ENCODE results near the gene CRYGS.
"Not testable (repeated sequence)": the region's sequence is repeated elsewhere in the genome, so short reads cannot be mapped to it uniquely, and the experiment has no call there.

The CRYGS gene

GRCh38 chr3:186587183-186587582 lies 43.0 kb upstream of the CRYGS start:
- DNase-seq (ENCODE audit: extremely low read depth, low read depth): no peak
- TF ChIP-seq, protein P1, sequence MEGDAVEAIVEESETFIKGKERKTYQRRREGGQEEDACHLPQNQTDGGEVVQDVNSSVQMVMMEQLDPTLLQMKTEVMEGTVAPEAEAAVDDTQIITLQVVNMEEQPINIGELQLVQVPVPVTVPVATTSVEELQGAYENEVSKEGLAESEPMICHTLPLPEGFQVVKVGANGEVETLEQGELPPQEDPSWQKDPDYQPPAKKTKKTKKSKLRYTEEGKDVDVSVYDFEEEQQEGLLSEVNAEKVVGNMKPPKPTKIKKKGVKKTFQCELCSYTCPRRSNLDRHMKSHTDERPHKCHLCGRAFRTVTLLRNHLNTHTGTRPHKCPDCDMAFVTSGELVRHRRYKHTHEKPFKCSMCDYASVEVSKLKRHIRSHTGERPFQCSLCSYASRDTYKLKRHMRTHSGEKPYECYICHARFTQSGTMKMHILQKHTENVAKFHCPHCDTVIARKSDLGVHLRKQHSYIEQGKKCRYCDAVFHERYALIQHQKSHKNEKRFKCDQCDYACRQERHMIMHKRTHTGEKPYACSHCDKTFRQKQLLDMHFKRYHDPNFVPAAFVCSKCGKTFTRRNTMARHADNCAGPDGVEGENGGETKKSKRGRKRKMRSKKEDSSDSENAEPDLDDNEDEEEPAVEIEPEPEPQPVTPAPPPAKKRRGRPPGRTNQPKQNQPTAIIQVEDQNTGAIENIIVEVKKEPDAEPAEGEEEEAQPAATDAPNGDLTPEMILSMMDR (IDR thresholded peaks at IDR 0.05; ENCODE audit: low read depth, low read length): no peak

- not testable (repeated sequence) for DNase-seq (ENCODE audit: extremely low read depth, low read depth)
Measured at GRCh38 chr3:186586245-186586644, 42.1 kb upstream of the CRYGS start.

DNA sequence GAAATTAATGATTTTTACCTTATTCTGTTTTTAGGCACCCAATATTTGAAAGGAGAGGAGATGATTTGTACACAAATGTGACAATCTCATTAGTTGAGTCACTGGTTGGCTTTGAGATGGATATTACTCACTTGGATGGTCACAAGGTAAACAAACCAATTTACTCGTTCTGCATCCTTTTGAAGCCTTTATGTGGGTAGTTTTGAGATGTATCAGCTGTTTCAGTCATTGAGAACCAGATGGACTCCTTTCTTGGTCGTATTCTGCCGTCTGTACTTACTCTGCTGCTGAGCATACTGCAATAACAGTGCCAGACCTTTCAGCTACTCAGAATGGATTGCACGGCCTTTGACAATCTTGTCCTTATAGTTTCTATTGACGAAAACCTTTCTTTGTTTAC lies 39.7 kb upstream of the CRYGS start:
- peak; percentile 40 for DNase-seq (ENCODE audit: extremely low read depth, low read depth)
- TF ChIP-seq, protein P1 (IDR thresholded peaks at IDR 0.05; ENCODE audit: low read depth, low read length): no peak

DNA sequence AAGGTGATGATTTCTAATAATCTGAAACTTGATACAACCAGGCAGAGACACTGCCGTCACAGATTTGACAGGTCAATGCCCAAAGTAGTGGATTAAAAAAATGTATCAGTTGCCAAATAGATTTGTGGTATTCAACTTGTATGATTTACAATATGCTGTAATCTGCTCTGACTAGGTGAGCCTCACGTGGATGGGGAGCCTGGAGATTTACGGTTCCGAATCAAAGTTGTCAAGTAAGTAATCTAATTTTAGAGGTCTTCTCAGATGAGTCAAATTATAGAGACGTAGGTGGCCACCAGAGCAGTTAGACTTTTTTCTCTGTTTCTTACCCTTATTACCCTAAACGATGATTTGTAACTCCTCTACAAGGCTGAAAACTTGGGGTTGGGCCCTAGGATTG lies 38.4 kb upstream of the CRYGS start:
- DNase-seq (ENCODE audit: extremely low read depth, low read depth): no peak
- TF ChIP-seq, protein P1 (IDR thresholded peaks at IDR 0.05; ENCODE audit: low read depth, low read length): no peak

DNA sequence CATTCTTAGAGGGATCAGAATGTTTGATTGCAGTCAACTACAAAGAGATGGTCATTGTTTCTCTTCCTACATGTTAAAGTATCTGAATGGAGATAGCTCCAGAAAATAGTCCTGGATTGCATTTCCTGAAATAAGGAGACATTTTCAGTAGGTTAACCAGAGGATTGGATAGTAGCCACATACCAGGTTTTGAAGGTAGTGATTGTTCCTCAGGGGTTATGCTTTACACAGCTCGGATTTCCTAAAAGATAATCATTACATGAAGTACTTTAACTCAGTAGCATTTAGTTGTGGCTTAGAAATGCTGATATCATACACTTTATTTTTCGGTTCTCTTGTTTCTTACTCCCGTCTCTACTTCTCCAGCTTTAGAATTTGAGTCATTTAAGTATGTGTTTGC lies 36.6 kb upstream of the CRYGS start:
- DNase-seq (ENCODE audit: extremely low read depth, low read depth): no peak
- TF ChIP-seq, protein P1 (IDR thresholded peaks at IDR 0.05; ENCODE audit: low read depth, low read length): no peak

GRCh38 chr3:186577521-186577920 lies 33.3 kb upstream of the CRYGS start:
- no peak for DNase-seq (ENCODE audit: extremely low read depth, low read depth)
- TF ChIP-seq, protein P1 (IDR thresholded peaks at IDR 0.05; ENCODE audit: low read depth, low read length): no peak

DNA sequence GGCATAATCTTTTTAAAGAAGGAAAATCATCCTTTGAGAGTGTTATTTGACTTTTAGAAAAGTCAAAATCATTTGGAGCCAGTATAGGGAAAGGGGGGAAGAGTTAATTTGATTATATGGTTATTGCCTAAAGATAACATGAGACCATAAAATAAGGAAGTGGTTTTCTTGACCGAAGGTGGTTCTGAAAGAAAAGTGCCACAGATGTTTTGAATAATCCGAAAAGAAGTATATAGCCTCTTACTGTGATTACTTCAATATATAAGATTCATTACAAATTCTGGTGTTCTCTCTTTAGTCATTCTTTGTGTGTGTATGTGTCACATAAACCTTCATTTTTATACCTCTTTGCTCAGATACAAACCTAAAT lies 27.4 kb upstream of the CRYGS start:
- TF ChIP-seq, protein P1 (IDR thresholded peaks at IDR 0.05; ENCODE audit: low read depth, low read length): no peak
- DNase-seq (ENCODE audit: extremely low read depth, low read depth): no peak

GRCh38 chr3:186570941-186571643 lies 26.9 kb upstream of the CRYGS start:
- DNase-seq (ENCODE audit: extremely low read depth, low read depth): no peak
- TF ChIP-seq, protein P1 (IDR thresholded peaks at IDR 0.05; ENCODE audit: low read depth, low read length): no peak
